Activated gamma-delta T cell treated with Interleukin-2 at 50 U/mL for 16 hours (primary cell): ENCODE data around the gene PTGS1.
"Not testable (repeated sequence)": the region's sequence is repeated elsewhere in the genome, so short reads cannot be mapped to it uniquely, and the experiment has no call there.

ENCODE experiments used
- DNase-seq: peaks from one replicate; pipeline ENCODE4 v3.0.0-alpha.2; 2020

Gene PTGS1

GRCh38 chr9:122347348-122348287, 23.2 kb upstream of the PTGS1 start:
- DNase-seq, result no peak

DNA sequence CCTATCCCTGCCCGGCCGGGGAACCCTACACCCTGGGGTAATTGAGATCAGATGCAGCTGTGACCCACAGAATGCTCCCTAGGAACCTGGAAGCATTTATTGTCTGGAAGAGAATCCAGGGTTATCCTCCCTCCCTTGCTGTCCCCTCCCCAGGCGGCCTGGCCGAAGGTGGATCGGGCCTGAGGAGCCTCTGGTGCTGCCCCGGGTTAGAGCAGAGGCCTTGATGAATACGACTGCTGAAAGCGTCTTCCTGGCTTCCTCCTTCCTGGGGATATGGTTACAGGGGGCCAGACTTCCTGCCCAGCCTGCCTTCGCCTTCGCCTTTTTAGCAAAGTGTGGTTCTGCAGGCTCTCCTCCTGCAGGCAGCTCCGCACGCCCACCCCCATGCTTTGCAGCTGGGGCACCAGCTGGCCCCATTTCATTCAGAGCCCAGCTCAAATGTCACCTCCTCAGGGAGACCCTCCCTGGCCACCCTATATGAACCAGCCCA, 22.5 kb upstream of the PTGS1 start:
- DNase-seq, result no peak

- no peak for DNase-seq
These were observed 22.0 kb upstream of the PTGS1 start for GRCh38 chr9:122348791-122349190.

DNA sequence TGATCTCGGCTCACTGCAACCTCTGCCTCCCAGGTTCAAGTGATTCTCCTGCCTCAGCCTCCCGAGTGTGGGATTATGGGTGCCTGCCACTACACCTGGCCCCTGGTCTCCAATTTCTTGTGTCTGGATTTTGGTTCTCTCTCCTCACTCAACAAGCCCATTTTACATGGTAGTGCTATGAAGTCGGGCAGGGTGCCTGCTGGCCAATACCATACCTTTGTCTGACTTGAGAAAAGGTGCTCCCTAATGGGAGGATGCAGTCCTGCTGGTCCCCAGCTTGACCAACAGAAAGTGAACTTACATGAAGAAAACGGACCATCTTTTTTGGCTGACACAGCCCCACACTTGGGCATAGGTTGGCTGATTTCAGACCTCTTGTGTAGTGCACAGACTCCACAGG, 21.6 kb upstream of the PTGS1 start:
- DNase-seq, result no peak

GRCh38 chr9:122350577-122351355, 20.1 kb upstream of the PTGS1 start:
- DNase-seq, result peak; percentile 74

- no peak for DNase-seq
These were observed 16.2 kb upstream of the PTGS1 start for GRCh38 chr9:122354536-122355199.

DNA sequence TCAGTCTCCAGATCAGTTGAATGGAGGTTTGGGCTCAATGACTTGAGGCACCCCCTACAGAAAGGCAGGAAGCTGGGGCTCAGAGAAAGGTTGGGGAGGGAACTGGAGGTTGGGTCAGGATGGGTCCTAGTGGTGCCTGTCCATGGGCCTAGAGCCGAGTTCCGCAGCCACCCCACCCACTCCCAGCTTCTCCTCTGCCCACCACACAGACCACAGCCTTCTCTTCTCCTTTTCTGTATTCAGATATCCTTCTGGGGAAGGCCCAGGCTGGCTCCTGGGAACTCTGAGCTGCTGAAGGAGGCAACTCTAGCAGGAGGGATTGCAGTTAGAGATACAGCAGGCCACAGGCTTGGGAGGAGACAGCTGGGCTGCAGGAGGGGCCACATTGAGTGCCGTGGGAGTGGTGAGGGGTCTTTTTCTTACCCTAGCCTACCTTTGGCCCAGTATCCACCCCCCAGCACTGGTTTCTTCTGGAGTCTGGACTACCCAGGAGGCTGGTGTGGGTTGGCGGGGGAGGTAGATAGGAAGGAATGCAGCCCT, 15.4 kb upstream of the PTGS1 start:
- DNase-seq, result no peak

- no peak for DNase-seq
These were observed 14.2 kb upstream of the PTGS1 start for GRCh38 chr9:122356627-122357026.

DNA sequence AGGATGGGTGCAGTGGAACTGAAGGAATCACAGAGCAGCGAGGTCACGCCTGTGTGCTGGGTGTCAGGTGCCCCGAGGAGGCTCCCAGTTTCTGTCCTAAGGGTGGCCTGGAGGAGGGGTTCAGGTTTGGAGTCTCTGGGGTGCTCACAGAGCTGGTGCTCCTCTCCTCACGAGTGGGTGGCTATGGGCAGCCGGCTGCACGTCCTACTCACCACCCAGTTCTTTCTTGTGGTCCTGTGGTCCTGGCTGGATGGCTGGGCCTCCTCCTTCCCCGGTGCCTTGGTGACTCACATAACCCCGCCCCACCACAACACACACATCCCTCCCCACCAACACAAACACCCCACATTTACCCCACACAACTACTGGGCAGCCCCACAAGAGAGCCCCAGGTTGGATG, 9.9 kb upstream of the PTGS1 start:
- DNase-seq, result no peak

DNA sequence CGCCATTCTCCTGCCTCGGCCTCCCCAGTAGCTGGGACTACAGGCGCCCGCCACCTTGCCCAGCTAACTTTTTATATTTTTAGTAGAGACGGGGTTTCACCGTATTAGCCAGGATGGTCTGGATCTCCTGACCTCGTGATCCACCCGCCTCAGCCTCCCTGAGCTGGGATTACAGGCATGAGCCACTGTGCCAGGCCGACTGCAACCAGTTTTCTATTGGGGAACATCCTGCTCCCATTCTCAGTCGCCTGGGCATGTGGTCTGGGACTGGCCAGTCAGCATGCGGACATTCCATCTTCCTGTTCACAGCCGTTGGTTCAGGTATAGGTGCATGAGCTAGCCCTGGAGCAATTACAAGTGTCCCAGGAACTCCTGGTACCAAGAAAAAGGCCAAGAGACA, 7.7 kb upstream of the PTGS1 start:
- DNase-seq, result not testable (repeated sequence)

DNA sequence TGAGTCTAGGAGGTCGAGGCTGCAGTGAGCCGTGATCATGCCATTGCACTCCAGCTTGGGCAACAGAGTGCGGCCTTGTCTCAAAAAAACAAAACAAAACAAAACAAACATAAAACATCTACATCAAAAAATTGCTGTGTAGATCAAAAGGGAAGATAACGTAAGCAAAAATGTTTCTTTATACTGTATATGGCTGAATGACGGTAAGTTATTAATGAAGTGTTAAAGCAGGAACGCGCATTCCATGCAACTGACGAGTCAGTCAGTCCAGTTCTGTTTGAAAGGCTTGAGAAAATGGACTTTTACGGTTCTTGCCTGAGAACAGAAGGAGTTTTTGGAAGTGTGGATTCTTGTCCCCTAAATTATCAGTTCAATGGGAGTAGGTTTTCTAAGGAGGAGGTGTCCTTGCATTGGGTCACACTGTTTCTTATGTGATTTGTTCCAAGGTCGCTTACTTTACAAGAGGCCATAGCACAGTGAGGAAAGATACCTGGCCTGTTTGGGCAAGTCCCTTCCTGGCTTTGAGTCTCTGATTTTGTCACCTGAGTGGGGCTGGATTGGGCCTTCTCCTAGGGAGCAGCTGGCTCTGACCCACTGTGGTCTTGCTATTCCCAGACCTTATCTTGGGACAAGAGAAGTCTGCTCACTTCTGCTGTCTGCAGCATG, 6.6 kb upstream of the PTGS1 start:
- no peak for DNase-seq

- no peak for DNase-seq
These were observed 6.1 kb upstream of the PTGS1 start for GRCh38 chr9:122364783-122365150.

- DNase-seq, result no peak
These were observed 4.7 kb upstream of the PTGS1 start for GRCh38 chr9:122366074-122366660.

DNA sequence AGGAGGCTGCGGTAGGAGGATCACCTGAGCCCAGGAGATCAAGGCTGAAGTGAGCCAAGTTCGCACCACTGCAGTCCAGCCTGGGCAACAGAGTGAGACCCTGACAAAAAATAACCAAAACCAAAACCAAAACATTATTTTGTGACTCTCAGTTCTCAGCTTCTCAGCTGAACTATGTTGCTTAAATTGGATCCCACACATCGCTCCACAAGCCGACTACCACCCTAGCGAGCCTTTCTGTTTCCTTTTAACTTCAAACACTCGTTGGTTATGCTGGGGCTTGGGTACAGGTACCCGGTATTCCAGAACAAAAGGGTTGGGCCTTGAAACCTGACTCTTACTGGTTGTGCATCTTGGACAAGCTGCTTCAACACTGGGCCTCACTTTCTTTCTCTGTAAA, 3.8 kb upstream of the PTGS1 start:
- DNase-seq, result no peak

GRCh38 chr9:122367774-122368460, 2.9 kb upstream of the PTGS1 start:
- no peak for DNase-seq

DNA sequence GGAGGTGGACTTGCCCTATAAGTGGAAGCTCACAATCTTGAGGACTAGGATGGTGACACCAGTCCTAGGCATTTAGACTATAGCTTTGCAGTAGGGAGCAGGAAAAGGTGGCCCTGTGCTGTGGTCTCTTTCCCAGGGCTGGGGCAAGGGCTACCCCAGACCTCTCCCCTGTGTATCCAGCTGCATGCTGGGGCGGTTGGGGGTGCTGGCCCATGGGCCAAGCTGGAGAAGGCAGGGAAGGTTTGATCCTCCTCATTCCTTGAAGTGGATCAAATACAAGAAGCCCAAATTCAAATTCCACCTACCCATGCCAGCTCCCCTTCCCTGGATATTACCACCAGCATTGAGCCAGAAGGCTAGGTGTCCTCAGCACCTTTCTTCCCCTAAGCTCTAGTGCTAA, 2.2 kb upstream of the PTGS1 start:
- DNase-seq, result no peak

DNA sequence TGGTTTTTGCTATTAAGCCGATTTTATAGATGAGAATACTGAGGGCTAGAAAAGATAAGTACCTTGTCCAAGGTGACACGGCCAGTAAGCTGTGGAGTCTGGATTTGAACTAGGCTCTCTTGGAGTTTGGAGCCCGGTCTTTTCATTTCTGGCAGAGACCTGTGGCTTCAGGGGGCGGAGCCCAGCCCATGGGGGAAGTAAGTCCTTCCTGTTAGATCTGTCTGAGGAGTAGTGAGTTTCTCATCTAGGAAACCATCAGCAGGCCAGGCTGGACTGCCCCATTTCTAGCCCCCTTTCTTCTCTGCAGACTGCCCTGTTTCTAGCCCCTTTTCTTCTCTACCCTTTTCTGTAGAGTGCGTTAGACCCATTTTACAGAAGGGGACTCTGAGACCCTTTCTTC, 521 bp upstream of the PTGS1 start:
- no peak for DNase-seq

DNA sequence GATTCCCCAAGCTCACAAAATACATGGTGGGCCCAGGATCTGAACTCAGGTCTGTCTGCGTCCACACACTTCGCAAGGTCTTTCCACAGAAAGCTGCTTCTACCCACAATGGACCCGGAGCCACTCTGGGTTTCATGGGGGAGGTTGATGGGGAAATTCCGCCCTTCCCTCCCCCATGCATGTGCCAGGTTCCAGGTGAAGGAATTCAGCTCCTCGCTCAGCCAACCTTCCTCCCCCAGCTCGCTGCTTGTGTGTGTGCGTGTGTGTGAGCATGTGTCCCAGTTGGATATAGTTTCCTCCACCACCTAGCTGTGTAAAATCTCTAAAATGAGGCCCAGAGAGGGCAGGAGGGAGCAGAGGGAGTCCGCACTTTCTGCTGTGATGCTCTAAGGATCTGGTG, 1.0 kb downstream of the PTGS1 start:
- DNase-seq, result no peak

DNA sequence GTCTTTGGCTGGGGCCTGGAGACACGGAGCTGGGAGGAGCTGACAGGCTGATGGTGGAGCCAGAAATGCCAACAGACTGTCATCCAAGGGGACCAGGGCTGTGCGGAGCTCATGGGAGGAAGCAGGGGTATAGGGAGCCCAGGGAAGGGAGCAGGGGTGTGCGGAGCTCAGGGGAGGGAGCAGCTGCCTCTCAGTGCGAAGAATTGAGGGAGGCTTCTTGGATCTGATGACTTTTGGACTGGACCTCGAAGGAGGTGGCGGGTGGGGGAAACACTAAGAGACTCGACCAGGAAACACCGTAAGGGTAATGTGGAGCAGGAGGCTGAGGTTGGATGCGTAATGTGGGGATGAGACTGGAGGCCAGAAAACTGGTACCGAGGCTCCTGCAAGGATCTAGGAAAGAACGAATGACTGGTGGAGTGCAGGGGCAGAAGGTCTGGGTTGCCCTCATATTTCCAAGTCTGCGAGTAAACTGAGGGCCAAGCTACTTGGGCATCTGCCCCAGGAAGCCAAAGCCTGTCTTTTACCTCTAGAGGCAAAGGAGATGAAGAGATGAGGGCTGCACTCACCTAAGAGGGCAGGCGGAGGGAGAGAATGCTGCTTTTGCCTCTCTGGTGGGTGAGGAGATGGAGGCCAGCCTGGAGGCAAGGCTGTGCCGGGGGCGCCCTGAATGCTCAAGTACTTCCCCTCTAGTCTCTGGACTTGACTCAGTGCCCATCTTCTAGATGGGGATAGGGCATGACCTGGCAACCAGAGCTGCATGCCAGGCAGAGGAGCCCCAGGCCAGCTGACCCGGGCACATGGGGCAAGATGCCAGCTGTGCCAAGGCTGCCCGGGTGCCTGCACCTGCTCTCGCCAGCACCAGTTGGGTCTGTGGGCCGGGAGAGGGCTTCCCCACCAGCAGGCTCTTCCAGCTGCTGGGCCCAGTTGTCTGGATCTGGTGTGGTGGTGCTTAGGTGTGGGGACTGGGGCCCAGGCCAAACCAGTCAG, 2.3 kb downstream of the PTGS1 start:
- DNase-seq, result no peak

DNA sequence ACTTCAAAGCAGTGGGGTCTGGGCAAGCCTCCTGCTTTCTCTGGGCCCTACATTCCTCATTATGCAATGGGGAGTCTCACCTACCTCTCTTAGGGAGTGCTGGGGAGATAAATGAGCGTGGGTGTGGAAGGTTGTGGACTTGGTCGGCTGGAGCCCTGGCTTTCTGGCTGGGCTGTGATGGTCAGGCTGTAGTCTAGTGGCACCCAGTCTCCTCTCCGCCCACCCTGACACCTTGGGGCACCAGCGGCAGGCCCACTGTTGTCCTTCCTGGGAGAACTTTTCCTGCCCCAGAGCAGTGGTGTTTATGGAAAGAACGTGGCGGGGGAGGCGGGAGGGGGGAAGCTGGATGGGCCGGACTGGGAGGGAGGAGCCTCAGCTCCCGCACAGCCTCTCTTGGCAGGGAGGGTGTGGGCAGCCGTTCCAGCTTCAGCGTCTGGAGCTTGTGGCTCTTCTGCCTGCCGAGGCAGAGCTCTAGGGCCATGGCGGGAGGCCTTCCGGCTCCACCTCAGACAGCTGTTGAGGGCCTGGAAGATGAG, 4.1 kb downstream of the PTGS1 start:
- no peak for DNase-seq
